Measurements from ENCODE around the gene TRPM3. TPM values are rescaled to one million over a fixed set of nuclear protein-coding genes. Genes with fewer than 3 reads are reported as not detected.

TRPM3 gene
- total RNA-seq, 1 donor from 2014 or later, result not detected

DNA sequence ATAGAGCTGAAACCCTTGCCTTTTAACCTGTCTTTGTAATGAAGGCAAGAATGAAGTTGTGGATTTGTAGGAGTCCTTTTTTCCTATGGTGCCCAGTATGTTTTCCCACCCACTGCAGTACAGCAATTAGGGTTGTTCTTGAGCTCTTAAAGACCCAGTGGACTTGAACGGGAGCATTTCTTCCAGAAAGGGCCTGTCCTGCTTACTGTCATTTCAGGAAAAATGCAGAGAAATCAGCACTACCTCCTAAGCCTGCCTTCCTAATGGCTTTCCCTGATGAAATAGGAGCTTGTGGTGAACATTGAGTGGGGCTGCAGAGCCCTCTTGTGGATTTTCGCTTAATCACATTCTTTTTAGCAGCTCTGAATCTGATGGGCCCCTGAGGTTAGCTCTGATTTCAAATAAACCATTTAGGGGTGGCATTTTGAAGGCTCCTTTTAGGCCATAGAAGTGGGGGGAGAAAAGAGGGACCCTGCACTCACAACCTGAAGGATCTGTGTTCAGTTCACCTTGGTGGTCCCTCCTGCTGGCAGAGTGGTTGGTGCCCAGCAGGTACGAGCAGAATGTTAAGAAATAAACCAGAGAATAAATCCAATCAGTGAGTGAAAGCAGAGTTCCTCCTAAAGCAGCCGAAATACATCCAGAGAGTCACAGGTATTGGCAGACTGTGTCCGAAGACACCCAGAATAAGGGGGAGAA lies 519.0 kb downstream of the TRPM3 start:
- DNase-seq, result no peak
- intact Hi-C loops (cut with micrococcal nuclease), result loop anchor here (1.0 to 5.0 kb wide), 6 partner anchors 40 to 930 kb away; partner anchors contain the start of genes APBA1 and KLF9
- peak; percentile 75 for ATAC-seq (ENCODE audit: low read depth)
- H3K4me1 Mint-ChIP-seq, result peaks cover 10% of the 10 kb centered on the region
- CTCF ChIA-PET, result interaction anchor here (0.7 to 4.1 kb wide), 55 partner anchors 9 to 1180 kb away, joined by 3 to 68 read pairs (median 4); partner anchors contain the start of gene APBA1
- H3K9me3 Mint-ChIP-seq, result no peaks in the 10 kb centered on the region
- H3K36me3 Mint-ChIP-seq (ENCODE audit: low read depth), result no peaks in the 10 kb centered on the region
- POLR2A ChIA-PET, result interaction anchor here (0.5 to 1.0 kb wide), 4 partner anchors 178 to 188 kb away, joined by 3 to 8 read pairs (median 5); partner anchors contain the start of gene KLF9
- TF ChIP-seq, protein P1, sequence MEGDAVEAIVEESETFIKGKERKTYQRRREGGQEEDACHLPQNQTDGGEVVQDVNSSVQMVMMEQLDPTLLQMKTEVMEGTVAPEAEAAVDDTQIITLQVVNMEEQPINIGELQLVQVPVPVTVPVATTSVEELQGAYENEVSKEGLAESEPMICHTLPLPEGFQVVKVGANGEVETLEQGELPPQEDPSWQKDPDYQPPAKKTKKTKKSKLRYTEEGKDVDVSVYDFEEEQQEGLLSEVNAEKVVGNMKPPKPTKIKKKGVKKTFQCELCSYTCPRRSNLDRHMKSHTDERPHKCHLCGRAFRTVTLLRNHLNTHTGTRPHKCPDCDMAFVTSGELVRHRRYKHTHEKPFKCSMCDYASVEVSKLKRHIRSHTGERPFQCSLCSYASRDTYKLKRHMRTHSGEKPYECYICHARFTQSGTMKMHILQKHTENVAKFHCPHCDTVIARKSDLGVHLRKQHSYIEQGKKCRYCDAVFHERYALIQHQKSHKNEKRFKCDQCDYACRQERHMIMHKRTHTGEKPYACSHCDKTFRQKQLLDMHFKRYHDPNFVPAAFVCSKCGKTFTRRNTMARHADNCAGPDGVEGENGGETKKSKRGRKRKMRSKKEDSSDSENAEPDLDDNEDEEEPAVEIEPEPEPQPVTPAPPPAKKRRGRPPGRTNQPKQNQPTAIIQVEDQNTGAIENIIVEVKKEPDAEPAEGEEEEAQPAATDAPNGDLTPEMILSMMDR (IDR thresholded peaks at IDR 0.05), result peak; percentile 51
- peaks cover 3% of the 10 kb centered on the region for H3K27me3 Mint-ChIP-seq
- H3K4me3 Mint-ChIP-seq, result no peak overlapping the region
- H3K27ac Mint-ChIP-seq, result no peak overlapping the region

DNA sequence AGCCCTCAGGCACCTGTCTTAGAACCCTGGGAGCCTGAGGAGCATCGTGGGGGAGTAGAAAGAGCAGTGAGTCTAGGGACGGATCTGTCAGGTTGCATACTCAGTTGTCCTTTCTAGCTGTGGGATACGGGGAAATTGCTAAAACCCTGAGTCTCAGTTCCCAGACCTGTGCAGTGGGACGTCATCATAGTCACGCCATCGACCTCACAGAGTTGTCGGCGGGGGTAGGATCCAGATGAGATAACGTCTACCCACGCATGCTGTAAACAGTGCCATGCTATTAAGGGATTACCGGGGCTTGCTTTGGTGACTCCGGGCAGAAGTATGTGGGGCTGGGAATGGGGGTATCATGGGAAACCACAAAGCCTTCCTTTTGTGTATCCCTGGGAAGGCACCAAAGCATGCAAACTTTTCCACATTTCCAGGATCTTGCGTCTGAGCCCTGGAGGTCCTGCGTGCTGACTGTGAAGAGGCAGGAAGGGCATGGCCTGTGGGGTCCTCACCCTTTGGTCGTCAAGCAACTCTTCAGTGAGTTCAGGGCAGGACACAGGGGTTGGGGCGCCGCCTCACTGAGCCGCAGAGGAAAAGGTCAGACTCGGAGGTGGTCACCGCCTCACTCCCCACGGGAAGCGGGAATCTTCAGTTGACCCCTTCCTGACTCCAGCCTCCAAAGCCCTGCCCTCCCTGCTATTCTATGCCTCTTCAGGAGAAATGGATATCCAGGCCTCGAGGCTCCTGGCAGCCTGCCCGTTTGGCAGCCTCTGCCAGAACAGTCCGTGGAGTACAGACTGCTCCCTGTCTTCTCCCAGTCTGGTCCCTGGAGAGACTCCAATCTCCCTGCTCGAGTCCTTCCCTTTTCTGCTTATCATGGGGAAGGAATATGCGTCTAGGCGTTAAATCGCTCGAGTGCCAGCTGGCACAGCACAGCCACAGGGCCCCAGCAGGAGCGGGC lies 520.1 kb downstream of the TRPM3 start:
- H3K27ac Mint-ChIP-seq, result no peak overlapping the region
- H3K4me1 Mint-ChIP-seq, result peaks cover 4% of the 10 kb centered on the region
- DNase-seq (no peak), ATAC-seq (ENCODE audit: low read depth) (no peak)
- no peaks in the 10 kb centered on the region for H3K36me3 Mint-ChIP-seq (ENCODE audit: low read depth)
- H3K9me3 Mint-ChIP-seq, result no peaks in the 10 kb centered on the region
- H3K4me3 Mint-ChIP-seq, result no peak overlapping the region
- intact Hi-C loops (cut with micrococcal nuclease), result loop anchor here (5.0 kb wide), 1 partner anchor 189 kb away; the partner anchor contains the start of gene KLF9
- H3K27me3 Mint-ChIP-seq, result peaks cover 3% of the 10 kb centered on the region
- POLR2A ChIA-PET, result no interaction called here
- TF ChIP-seq, protein P1 (IDR thresholded peaks at IDR 0.05), result no peak
- CTCF ChIA-PET, result interaction anchor here (1.1 to 4.1 kb wide), 23 partner anchors 8 to 638 kb away, joined by 3 to 68 read pairs (median 7); no protein-coding TSS in a partner anchor

DNA sequence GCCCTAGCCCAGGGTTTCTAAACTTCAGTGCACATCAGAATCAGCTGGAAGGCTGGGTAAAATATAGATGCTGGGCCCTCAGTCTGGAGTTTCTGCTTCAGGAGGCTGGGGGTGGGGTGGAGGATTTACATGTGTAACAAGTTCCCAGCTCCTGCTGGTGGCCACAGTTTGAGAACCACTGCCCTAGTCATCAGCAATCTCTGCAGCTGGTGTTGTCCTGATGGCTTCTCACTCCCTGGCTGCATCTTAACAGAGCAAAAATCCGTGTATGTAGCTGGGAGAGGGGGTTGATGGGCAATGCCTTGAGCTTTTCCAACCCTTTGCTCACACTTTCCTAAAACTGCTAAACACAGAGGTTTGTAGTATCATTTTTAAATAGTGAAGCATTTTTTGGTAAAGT lies 520.9 kb downstream of the TRPM3 start:
- DNase-seq (no peak), ATAC-seq (ENCODE audit: low read depth) (no peak)
- Mint-ChIP-seq H3K27ac (no peak overlapping the region), H3K36me3 (ENCODE audit: low read depth) (no peaks in the 10 kb centered on the region), H3K27me3 (peaks cover 3% of the 10 kb centered on the region), H3K4me1 (peaks cover 4% of the 10 kb centered on the region), H3K9me3 (no peaks in the 10 kb centered on the region), H3K4me3 (no peak overlapping the region)
- intact Hi-C loops (cut with micrococcal nuclease), result loop anchor here (5.0 kb wide), 1 partner anchor 188 kb away; the partner anchor contains the start of gene KLF9
- TF ChIP-seq, protein P1 (IDR thresholded peaks at IDR 0.05), result no peak
- ChIA-PET CTCF (interaction anchor here (1.2 to 4.1 kb wide), 2 partner anchors 115 to 260 kb away, joined by 6 to 47 read pairs; no protein-coding TSS in a partner anchor), POLR2A (no interaction called here)

DNA sequence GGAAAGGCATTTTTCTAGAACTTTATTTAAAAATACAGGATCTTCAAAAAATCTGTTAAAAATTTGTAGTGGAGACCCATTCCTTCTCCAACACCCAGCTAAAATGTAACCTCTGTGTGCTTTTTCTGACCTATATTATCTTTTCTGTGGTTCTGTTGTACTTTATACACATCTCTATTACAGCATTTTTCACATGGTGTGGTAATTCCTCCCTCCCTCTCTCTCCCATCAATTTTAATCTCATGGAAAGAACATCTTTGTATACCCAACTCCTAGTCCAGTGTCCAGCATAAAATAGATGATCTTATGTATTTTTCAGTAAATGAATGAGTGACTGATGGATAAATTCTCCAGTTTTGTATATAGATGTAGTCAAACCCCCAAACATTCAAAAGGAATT lies 523.5 kb downstream of the TRPM3 start:
- H3K36me3 Mint-ChIP-seq (ENCODE audit: low read depth), result no peaks in the 10 kb centered on the region
- peaks cover 3% of the 10 kb centered on the region for H3K27me3 Mint-ChIP-seq
- no peak overlapping the region for H3K4me3 Mint-ChIP-seq
- no peak overlapping the region for H3K27ac Mint-ChIP-seq
- TF ChIP-seq, protein P1 (IDR thresholded peaks at IDR 0.05), result no peak
- ChIA-PET CTCF (no interaction called here), POLR2A (no interaction called here)
- DNase-seq, result no peak
- intact Hi-C loops (cut with micrococcal nuclease), result no loop called here
- no peak for ATAC-seq (ENCODE audit: low read depth)
- no peaks in the 10 kb centered on the region for H3K9me3 Mint-ChIP-seq
- no peaks in the 10 kb centered on the region for H3K4me1 Mint-ChIP-seq

All from activated B cell treated with CpG ODN at 0.5 μM for 24 hours (primary cell).